KG1 (cell line): ENCODE data around the gene SMYD2.
"Not testable (repeated sequence)": the region's sequence is repeated elsewhere in the genome, so short reads cannot be mapped to it uniquely, and the experiment has no call there.

Experiments
- DNase-seq: peaks from one replicate; lab custom pipeline; 2025; lab: John Stamatoyannopoulos, UW

Gene SMYD2

GRCh38 chr1:214271995-214272731 lies 8.8 kb upstream of the SMYD2 start:
- DNase-seq, result no peak

GRCh38 chr1:214272964-214273533 lies 7.9 kb upstream of the SMYD2 start:
- DNase-seq, result no peak

GRCh38 chr1:214275700-214276099 lies 5.3 kb upstream of the SMYD2 start:
- not testable (repeated sequence) for DNase-seq

DNA sequence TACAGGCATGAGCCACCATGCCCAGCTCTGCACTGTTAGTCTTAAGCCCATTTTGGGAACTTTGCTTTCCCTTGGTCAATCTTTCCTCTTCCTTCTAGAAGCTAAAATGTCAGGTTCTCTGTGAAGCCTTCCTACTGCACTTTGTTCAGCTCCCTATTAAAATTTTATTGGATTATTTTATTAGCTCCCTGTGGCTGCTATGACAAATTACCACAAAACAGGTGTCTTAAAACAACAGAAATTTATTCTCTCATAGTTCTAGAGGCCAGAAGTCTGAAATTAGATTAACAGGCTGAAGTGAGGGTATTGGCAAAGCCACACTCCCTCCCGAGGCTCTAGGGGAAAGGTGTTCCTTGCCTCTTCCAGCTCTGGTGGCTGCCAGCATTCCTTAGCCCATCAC lies 4.2 kb upstream of the SMYD2 start:
- DNase-seq, result no peak

DNA sequence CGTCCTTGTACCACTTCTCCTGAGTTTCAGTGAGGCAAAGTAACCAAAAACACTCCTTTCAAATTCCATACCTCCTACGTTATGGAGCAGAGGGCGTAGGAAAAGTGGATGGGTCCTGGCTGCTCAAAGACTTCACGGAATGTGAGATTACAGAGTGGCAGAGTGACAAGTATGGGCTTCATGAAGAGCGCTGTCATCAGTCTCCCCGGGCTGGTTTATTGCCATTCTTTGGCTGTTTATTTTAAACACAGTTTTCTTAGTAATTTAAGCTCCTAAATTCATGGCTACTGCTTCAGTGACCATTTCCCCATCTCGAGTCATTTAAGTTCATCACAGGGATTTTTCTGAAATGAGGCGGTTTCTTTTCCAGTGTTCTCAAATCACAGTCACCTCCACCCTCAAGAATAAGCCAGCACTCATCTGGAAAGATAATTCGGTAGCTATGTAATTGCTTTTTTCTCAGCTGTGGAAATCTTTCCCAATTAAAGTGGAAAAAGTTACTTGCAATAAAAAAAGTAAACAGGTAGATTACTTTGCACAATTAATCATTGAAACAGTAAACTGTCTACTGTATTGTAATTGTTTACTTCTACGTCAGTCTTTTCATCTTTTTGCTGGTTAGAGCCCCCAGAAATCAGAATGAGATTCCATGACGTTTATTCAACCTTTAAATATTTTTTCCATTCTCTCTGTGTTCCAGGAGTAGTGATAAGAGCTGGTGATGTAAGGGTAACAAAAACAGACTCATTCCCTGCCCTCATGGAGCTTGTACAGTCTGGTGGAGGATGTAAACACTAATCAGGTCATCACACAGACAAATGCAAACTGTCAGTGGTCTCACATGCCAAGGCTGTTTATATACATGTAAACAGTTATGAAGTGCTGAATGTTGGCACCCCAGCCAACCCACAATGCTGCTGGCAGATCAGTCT lies 3.0 kb upstream of the SMYD2 start:
- no peak for DNase-seq

DNA sequence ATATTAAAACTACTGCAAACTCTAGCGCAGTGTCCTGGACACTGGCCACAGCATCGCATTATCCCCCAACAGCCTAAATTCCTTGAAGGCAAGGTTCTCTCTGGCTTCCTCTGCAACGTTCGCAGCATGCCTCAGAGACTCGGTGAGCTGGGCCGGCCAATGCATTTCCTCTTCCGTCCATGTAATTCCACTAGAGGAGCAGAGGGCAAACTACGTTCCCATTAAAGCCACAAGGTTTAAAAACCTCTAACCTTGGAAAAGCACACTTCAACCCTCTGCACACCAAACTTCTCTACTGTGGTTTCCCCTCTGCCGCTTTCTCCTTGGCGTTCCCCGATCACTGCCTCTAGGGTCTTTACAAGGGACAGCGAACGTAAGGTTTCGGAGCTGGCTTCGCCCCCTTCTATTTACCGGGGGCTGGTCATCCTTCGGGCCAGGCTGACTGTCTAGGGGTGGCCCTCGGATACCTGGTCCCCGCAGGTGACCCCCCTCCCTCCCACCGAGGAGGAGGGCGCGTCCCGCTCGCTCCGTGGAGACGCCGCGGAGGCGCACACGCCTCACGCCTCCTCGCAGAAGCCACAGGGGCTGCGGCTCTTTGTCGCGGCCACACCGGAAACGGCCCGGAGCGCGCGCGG lies 456 bp upstream of the SMYD2 start:
- DNase-seq, result peak; percentile 35

DNA sequence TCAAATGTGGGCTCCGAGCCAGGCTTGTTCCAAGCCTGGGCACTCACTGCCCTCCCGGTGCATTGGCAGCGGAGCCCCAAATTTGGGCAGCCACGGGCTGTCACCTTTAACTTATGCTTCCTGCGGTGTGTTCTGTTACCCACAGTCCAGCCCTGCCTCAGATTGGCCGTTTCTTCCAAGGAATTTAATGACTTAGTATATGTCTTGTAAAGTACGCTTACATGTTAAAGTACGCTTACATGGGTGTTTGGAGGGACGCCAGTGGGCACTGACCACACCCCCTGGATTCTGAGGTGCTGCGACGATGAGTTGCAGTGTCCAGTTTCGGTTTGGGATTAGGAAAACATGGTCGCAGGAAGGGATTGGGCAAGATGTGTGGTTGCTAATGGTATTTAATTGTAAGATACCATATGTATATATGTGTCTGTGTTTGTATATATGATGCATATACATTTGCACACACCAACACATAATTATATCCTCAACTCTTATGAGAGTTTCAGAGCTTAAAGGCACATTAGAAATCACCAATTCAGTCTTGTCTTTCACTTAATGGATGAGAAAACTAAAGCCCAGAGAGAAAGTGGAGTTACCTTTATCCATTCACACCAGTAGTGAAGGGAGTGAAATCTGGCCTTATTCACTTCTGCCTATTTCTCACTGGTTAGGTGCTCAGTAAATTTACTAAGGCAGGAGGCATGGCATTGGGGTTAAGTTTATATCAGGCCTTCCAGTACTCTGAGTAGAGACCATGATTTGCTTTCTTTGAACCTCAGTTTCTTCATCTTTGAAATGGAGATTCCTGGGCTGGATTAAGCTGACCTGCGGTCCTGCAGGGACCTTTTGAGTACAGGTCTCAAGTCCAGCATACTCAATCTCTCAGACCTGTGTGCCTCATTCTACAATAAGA lies 1.0 kb downstream of the SMYD2 start:
- peak; percentile 10 for DNase-seq

DNA sequence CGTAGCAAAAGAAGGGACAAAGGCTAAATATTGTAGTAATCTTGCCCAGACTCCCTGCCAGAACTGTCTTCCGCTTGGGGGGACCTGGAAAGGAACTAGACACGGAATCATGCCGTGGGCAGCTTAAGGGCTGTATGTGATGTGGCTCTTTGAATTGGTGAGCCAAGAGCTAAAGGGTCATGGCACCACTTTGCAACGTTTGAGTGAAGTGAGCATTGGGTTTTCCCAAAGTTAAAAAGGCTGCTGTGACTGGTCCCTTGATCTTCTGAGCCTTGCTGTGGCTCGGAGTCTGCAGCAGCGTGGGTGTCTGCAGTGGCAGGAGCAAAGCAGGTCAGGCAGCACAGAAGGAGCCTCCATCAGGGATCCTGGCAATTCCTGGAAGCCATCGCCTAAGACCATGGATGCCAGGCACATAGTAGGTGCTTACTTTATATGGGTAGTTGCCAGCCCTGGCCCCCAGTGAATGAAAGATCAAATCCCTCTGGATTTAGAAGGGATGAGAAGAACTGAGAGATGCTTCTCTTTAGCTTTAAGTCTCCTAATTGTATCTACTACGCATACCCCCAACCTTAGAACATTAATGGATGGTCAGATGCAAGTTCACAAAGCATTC lies 1.8 kb downstream of the SMYD2 start:
- DNase-seq, result no peak

- no peak for DNase-seq
Observed at GRCh38 chr1:214285610-214286440, 4.9 kb downstream of the SMYD2 start.

DNA sequence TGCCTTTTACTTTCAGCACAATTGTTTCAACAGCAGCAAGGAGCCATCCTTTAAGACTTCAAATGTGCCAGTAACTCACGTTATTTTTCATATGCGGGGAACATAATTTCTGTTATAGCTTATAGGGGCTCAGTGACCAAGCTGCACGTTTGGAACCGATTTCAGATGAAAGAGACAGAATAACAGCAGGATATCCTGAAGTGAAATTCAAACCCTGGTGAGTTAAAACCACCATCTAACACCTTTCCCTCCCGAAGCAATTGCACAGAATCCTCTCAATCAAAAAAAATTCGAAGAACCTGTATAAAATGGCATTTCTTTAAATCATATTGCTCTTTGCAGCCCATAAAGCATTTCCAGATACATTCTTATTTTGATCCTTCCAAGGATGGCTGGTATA lies 6.9 kb downstream of the SMYD2 start:
- no peak for DNase-seq

DNA sequence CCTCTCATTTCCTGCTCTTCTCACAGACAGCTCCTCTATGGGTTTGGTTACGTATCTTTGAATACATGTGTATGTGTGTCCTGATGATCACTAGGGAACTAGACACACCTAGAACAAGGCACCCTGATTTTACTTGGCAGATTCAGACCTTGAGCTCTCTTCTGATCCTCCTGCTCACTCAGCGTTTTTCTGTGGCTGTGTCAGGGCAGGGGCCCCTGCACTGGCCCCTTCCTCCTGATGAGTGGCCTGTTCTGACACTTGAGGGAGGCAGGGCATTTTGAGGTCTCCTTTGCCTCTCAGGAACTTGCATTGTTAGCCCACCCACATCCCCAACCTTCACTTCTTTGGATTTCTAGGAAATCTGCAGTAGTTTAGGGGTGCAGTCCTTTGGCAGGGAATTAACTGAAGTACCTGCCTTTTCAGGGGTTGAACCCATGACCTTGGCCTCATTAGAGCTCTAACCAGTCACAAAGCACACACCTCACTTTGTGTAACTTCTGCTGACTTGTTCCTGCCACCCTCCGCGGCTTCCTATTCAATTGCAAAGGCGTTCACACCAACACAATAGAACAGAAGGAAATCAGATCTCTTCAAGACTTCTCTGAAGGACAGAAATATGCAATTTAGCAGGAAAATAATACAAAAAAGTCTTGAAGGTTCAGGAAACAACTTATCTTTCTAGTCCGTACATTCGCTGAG lies 8.8 kb downstream of the SMYD2 start:
- DNase-seq, result no peak

DNA sequence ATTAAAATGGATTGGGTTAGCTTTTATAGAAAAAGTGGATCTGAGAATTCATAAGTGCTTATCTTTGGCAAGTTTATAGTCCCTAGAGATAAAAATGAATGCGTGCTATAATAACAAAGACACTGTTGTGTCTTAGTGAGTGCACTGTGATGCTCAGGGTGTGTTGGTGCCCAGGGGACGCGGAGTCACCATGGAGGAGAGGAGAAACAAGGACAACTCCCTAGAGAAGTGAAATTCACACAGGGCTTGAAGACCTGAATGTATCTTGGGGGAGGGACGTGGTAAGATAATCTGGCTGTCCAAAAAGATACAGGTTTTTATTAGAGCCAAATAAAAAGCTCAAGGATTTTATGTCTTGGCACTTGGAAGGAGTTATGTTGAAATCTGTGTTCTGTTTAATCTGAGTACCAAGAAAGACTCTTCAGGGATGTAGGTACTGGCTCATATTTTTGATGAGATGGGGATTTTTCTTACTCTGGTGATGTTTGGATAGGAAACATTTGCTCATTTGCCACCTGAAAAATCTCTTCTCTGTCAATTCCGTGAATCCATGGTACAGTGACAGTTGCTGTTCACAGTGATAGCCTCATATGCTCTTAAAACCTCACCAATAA lies 9.6 kb downstream of the SMYD2 start:
- no peak for DNase-seq

- DNase-seq, result no peak
Observed at GRCh38 chr1:214292322-214292721, 11.4 kb downstream of the SMYD2 start.

DNA sequence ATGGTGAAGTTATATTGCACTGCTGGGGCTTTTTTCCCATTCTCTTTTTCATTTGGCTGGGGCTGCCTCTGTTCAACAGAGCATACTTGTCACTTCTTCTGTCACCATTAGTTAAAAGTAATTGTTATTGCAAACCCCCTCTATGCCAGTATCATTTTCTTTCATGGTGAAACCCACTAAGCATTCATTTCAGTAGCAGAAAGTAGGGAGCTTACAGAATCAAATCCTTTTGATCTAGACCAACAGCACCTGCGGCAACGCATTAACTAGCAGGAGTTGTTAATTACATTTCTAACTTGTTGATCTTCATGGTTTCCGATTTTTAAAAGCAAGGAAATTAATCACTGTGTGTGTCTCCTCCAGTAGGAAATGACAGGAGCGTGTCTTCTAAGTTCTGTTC lies 15.0 kb downstream of the SMYD2 start:
- DNase-seq, result no peak

- DNase-seq, result no peak
Observed at GRCh38 chr1:214296860-214297745, 16.1 kb downstream of the SMYD2 start.

DNA sequence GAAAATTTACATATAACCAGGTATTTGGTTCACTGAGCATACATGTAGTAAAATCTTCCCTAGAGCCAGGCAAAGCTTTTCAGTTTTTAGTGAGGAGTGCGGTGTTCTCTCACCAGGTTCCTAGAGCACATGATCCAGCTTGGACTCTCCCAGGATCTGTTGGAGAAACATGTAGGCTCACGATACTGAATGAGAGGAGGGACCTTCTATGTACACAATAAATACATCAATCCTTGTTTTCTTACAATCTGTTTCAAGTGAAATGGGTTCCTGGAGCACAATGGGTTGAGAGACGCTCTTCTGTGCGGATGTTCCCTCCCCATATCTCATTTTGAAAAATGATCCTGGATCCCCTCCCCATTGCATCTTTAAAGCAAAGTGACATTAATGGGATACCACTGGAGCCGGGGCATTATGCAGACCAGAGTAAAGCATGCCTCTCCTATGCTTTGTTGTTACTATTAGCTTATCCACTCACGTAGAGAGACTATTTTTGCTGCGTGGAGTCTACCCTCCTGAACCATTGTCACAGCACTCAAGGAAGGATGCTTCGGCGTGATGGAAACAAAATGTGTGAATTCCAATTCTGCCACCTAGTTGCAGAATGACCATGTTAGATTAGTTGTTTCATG lies 19.3 kb downstream of the SMYD2 start:
- no peak for DNase-seq

- DNase-seq, result no peak
Observed at GRCh38 chr1:214301526-214301925, 20.6 kb downstream of the SMYD2 start.
